Raji (cell line): Measurements from ENCODE around the gene ADCY1.

ENCODE experiments used
- POLR2A ChIP-seq: IDR thresholded peaks from 2 replicates; pipeline ENCODE4 v1.6.1; 2011; ENCODE audit warnings: low read depth, low read length, control low read depth; ENCODE audit not compliant: insufficient read depth

Gene ADCY1

GRCh38 chr7:45708046-45708950 is 134.1 kb downstream of the ADCY1 start:
- no peak for TF ChIP-seq POLR2A

GRCh38 chr7:45709168-45710042 is 135.2 kb downstream of the ADCY1 start:
- TF ChIP-seq POLR2A = no peak

- no peak for TF ChIP-seq POLR2A
These were observed 136.3 kb downstream of the ADCY1 start for GRCh38 chr7:45710271-45711160.

- TF ChIP-seq POLR2A = no peak
These were observed 137.0 kb downstream of the ADCY1 start for GRCh38 chr7:45711161-45711490.

GRCh38 chr7:45712057-45712689 is 138.0 kb downstream of the ADCY1 start:
- no peak for TF ChIP-seq POLR2A

GRCh38 chr7:45712872-45713668 is 138.9 kb downstream of the ADCY1 start:
- TF ChIP-seq POLR2A = no peak

- TF ChIP-seq POLR2A = no peak
These were observed 139.7 kb downstream of the ADCY1 start for GRCh38 chr7:45713669-45714520.

- no peak for TF ChIP-seq POLR2A
These were observed 140.3 kb downstream of the ADCY1 start for GRCh38 chr7:45714521-45714820.

- TF ChIP-seq POLR2A = no peak
These were observed 141.5 kb downstream of the ADCY1 start for GRCh38 chr7:45715471-45716352.

- no peak for TF ChIP-seq POLR2A
These were observed 142.4 kb downstream of the ADCY1 start for GRCh38 chr7:45716380-45717203.

- TF ChIP-seq POLR2A = no peak
These were observed 143.5 kb downstream of the ADCY1 start for GRCh38 chr7:45717537-45718235.
